IgD-negative memory B cell (primary cell): ENCODE results near the gene STARD13. TPM values are rescaled to one million over a fixed set of nuclear protein-coding genes. Genes with fewer than 3 reads are reported as not detected.
A peak's percentile ranks its signal among the peaks of the same experiment; 100 is the strongest.

Experiments used
- H3K27ac Mint-ChIP-seq, 3 donors: one replicate each; pipeline ENCODE4 v1.8.0; 2020 to 2022; ENCODE audit warnings: mild to moderate bottlenecking in 3 of 3, mixed read lengths in 3 of 3, moderate library complexity in 1 of 3
- H3K27me3 Mint-ChIP-seq: one replicate; pipeline ENCODE4 v1.8.0; 2021; ENCODE audit warnings: mixed read lengths
- H3K36me3 Mint-ChIP-seq: one replicate; pipeline ENCODE4 v1.8.0; 2020; ENCODE audit warnings: mild to moderate bottlenecking, mixed read lengths
- H3K4me1 Mint-ChIP-seq, 3 donors: one replicate each; pipeline ENCODE4 v1.8.0; 2020 to 2022; ENCODE audit warnings: mixed read lengths in 3 of 3, mild to moderate bottlenecking in 1 of 3
- H3K4me3 Mint-ChIP-seq, 4 donors: one replicate each; pipeline ENCODE4 v1.8.0; 2020 to 2022; ENCODE audit warnings: mild to moderate bottlenecking in 4 of 4, mixed read lengths in 4 of 4, moderate library complexity in 3 of 4
- H3K9me3 Mint-ChIP-seq, 3 donors: one replicate each; pipeline ENCODE4 v1.8.0; 2020 to 2021; ENCODE audit warnings: mixed read lengths in 3 of 3, mild to moderate bottlenecking in 1 of 3
- polyA plus RNA-seq: library from polyadenylated mRNA; unstranded; fragments of 300-500 nt; fragmentation: Illumina TruSeq; gene quantifications from one replicate; pipeline ENCODE4 v1.2.3, GENCODE V29; 2021

STARD13 gene
- polyA plus RNA-seq, 1 donor from 2014 or later: not detected

GRCh38 chr13:33109801-33110200 lies 175.8 kb downstream of the STARD13 start:
- H3K9me3 Mint-ChIP-seq: no peaks in the 10 kb centered on the region
- peaks cover 25% of the 10 kb centered on the region for H3K27me3 Mint-ChIP-seq
- H3K36me3 Mint-ChIP-seq: no peaks in the 10 kb centered on the region
- peaks cover 25 to 45% (median 31%) of the 10 kb centered on the region in 3 donors for H3K4me1 Mint-ChIP-seq
- no peak overlapping the region for H3K27ac Mint-ChIP-seq
- H3K4me3 Mint-ChIP-seq: peak overlapping the region; percentile 14 to 94 (median 72)

DNA sequence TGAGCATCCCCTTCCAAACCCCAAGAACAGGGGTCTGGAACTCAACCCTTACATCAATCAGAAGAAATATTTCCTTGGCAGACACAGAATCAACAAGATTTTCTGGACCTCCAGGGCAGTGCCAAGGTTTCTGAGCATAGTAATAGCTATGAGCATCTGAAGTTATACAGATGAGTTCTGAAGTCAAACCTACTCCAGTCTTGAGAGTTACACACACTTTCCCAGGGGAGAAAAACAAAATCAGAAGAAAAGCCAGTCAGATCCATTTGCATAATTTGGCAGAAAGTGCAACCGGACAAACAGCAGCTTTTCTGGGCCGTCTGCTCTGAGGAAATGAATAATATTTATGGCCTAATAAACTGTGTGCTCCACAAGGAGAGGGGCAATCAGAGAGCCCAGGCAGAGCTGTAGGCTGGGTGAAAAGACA lies 176.3 kb downstream of the STARD13 start:
- H3K4me1 Mint-ChIP-seq: peaks cover 25 to 45% (median 31%) of the 10 kb centered on the region in 3 donors
- peaks cover 26% of the 10 kb centered on the region for H3K27me3 Mint-ChIP-seq
- H3K4me3 Mint-ChIP-seq: peak overlapping the region in 3 of 4 donors; percentile 50 to 94 (median 77)
- H3K9me3 Mint-ChIP-seq: no peaks in the 10 kb centered on the region
- H3K27ac Mint-ChIP-seq: no peak overlapping the region
- no peaks in the 10 kb centered on the region for H3K36me3 Mint-ChIP-seq

DNA sequence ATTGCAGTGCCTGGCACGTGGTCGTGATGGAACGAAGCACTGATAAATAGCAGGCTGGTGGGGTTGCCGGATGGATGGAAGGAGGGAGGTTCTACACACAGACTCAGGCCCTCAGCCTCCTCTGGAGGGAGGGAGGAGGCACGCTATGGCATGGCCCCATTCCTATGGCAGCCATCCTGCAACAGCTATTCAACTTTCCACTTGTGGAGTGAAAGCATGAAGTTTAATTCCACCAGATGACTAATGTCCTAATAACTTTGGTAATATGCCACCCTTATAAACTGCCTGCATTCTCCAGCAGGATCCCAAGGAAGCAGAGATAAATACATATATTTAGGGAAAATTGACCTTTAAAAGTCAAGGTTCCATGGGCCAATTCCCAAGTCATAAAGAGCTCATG lies 176.9 kb downstream of the STARD13 start:
- Mint-ChIP-seq H3K36me3 (no peaks in the 10 kb centered on the region), H3K27me3 (peaks cover 26% of the 10 kb centered on the region), H3K27ac (no peak overlapping the region), H3K4me1 (peaks cover 25 to 45% (median 31%) of the 10 kb centered on the region in 3 donors), H3K9me3 (no peaks in the 10 kb centered on the region), H3K4me3 (no peak overlapping the region)

GRCh38 chr13:33107361-33107760 lies 178.2 kb downstream of the STARD13 start:
- Mint-ChIP-seq H3K36me3 (no peaks in the 10 kb centered on the region), H3K4me1 (peaks cover 24 to 43% (median 30%) of the 10 kb centered on the region in 3 donors), H3K27me3 (peaks cover 21% of the 10 kb centered on the region), H3K4me3 (peak overlapping the region in 1 of 4 donors; percentile 53), H3K27ac (no peak overlapping the region), H3K9me3 (no peaks in the 10 kb centered on the region)

GRCh38 chr13:33106656-33107360 lies 178.7 kb downstream of the STARD13 start:
- peak overlapping the region in 1 of 4 donors; percentile 53 for H3K4me3 Mint-ChIP-seq
- H3K9me3 Mint-ChIP-seq: no peaks in the 10 kb centered on the region
- H3K27me3 Mint-ChIP-seq: peaks cover 20% of the 10 kb centered on the region
- no peak overlapping the region for H3K27ac Mint-ChIP-seq
- no peaks in the 10 kb centered on the region for H3K36me3 Mint-ChIP-seq
- peaks cover 22 to 42% (median 24%) of the 10 kb centered on the region in 3 donors for H3K4me1 Mint-ChIP-seq

- H3K36me3 Mint-ChIP-seq: no peaks in the 10 kb centered on the region
- peaks cover 0 to 2% (median 0%) of the 10 kb centered on the region in 3 donors for H3K9me3 Mint-ChIP-seq
- peak overlapping the region in 2 of 4 donors; percentile 18 to 86 for H3K4me3 Mint-ChIP-seq
- H3K27ac Mint-ChIP-seq: no peak overlapping the region
- H3K27me3 Mint-ChIP-seq: peaks cover 20% of the 10 kb centered on the region
- H3K4me1 Mint-ChIP-seq: peaks cover 9 to 30% (median 11%) of the 10 kb centered on the region in 3 donors
Measured at GRCh38 chr13:33105387-33106005, 180.1 kb downstream of the STARD13 start.

- Mint-ChIP-seq H3K4me3 (no peak overlapping the region), H3K27ac (no peak overlapping the region), H3K4me1 (peaks cover 0 to 14% (median 5%) of the 10 kb centered on the region in 3 donors), H3K27me3 (peaks cover 9% of the 10 kb centered on the region), H3K36me3 (peaks cover 3% of the 10 kb centered on the region), H3K9me3 (peaks cover 2% of the 10 kb centered on the region in 3 donors)
Measured at GRCh38 chr13:33103457-33103856, 182.1 kb downstream of the STARD13 start.

- H3K9me3 Mint-ChIP-seq: peaks cover 2 to 14% (median 8%) of the 10 kb centered on the region in 3 donors
- no peak overlapping the region for H3K27ac Mint-ChIP-seq
Measured at GRCh38 chr13:33101835-33102234, 183.7 kb downstream of the STARD13 start.

GRCh38 chr13:33100886-33101285 lies 184.7 kb downstream of the STARD13 start:
- H3K4me3 Mint-ChIP-seq: no peak overlapping the region
- H3K27me3 Mint-ChIP-seq: peaks cover 5% of the 10 kb centered on the region
- peaks cover 0 to 7% (median 5%) of the 10 kb centered on the region in 3 donors for H3K4me1 Mint-ChIP-seq
- H3K9me3 Mint-ChIP-seq: peaks cover 2 to 14% (median 8%) of the 10 kb centered on the region in 3 donors
- H3K36me3 Mint-ChIP-seq: peaks cover 3% of the 10 kb centered on the region
- H3K27ac Mint-ChIP-seq: no peak overlapping the region

More at GRCh38 chr13:33101835-33102234, 183.7 kb downstream of the STARD13 start:
- Mint-ChIP-seq H3K4me1 (peaks cover 0 to 8% (median 5%) of the 10 kb centered on the region in 3 donors), H3K27me3 (peaks cover 5% of the 10 kb centered on the region), H3K4me3 (no peak overlapping the region), H3K36me3 (peaks cover 3% of the 10 kb centered on the region)

DNA sequence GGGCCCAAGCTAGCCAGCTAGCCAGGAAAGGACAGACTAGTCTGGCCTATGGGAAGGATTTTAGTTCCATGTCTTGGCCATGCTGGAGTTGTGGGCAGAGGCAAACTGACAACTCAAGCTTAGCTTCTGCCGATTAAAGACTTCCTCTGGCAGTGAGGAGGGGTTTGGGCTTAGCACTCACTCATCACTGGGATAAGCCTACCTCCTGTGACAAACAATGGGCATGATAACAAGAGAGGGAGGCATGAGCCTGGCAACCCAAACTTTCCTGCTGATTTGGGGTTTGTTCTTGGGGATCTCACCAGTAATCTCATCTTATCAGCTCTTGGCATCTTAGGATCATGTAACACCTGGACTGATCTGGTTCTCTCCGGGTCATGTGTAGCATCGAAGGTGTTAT lies 185.7 kb downstream of the STARD13 start:
- H3K4me1 Mint-ChIP-seq: peaks cover 0 to 2% (median 0%) of the 10 kb centered on the region in 3 donors
- H3K36me3 Mint-ChIP-seq: peaks cover 3% of the 10 kb centered on the region
- H3K27me3 Mint-ChIP-seq: peaks cover 3% of the 10 kb centered on the region
- no peak overlapping the region for H3K4me3 Mint-ChIP-seq
- peaks cover 2 to 14% (median 8%) of the 10 kb centered on the region in 3 donors for H3K9me3 Mint-ChIP-seq
- no peak overlapping the region for H3K27ac Mint-ChIP-seq

DNA sequence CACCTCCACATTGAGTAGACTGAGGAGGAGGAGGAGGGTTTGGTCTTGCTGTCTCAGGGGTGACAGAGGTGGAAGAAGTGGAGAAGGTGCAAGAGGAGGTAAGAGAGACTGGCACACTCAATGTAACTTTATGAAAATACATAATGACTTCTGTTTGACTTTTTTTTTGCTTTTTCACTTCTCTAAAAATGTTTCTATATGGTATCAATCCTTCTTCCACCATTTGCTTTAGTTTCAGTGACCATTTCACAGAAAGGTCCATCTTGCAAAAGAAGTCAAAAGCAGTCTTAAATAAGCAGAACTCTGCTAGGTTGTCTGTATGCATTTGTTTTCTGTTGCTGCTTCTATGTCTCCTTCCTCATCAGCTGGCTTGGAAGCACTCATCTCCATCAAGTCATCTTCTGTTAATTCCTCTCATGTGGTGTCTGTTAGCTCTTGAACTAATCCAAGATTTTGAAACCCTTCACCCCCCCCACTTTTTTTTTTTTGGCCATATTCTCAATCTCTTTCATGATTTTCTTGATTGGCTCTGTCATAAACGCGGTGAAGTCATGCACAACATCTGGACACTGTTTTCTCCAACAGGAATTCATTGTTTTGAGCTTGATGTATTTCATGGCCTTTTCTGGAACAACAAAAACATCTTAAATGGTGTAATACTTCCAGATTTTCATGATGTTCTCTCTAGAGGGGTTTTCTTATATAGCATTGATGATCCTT lies 188.5 kb downstream of the STARD13 start:
- H3K4me3 Mint-ChIP-seq: no peak overlapping the region
- H3K36me3 Mint-ChIP-seq: peaks cover 3% of the 10 kb centered on the region
- H3K27ac Mint-ChIP-seq: no peak overlapping the region
- peaks cover 0 to 2% (median 0%) of the 10 kb centered on the region in 3 donors for H3K4me1 Mint-ChIP-seq
- no peaks in the 10 kb centered on the region for H3K27me3 Mint-ChIP-seq
- peaks cover 2 to 14% (median 8%) of the 10 kb centered on the region in 3 donors for H3K9me3 Mint-ChIP-seq

- Mint-ChIP-seq H3K27ac (no peak overlapping the region), H3K27me3 (peaks cover 1% of the 10 kb centered on the region), H3K36me3 (no peaks in the 10 kb centered on the region), H3K4me1 (peaks cover 0 to 2% (median 0%) of the 10 kb centered on the region in 3 donors), H3K9me3 (peaks cover 0 to 2% (median 0%) of the 10 kb centered on the region in 3 donors), H3K4me3 (no peak overlapping the region)
Measured at GRCh38 chr13:33092073-33092987, 193.2 kb downstream of the STARD13 start.

GRCh38 chr13:33091415-33091774 lies 194.2 kb downstream of the STARD13 start:
- peaks cover 2% of the 10 kb centered on the region for H3K27me3 Mint-ChIP-seq
- no peaks in the 10 kb centered on the region for H3K9me3 Mint-ChIP-seq
- no peak overlapping the region for H3K4me3 Mint-ChIP-seq
- H3K4me1 Mint-ChIP-seq: no peaks in the 10 kb centered on the region
- H3K36me3 Mint-ChIP-seq: no peaks in the 10 kb centered on the region
- no peak overlapping the region for H3K27ac Mint-ChIP-seq

DNA sequence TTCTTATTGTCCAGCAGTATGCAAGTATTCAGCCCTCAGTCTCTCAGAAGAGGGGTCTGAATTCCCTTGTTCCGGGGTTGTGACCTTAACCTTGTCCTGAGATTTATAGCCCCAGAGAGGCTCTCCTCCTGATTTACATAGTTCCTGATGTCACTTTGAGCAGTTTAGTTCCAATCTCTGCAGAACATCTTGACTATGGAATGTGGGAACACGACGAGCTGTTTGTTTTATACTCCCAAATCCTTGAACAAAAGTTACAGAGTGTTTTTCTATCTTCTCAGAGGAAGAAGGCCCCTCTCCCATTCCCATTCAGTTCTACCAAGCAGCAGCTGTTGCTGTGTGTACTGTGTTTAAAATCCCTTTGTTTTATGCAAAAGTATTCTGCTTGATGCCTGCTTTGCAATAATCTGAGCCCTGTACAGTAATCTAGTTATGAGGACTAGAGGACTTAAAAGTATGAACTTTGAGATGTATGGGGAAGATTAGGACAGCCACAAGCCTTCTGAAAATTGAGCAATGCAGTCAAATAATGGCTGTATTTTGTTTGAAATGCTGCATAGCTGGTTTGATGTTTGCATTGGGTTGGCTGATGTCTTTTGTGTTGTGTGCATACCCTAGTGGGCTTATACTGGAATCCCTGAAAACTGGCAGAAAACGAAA lies 194.7 kb downstream of the STARD13 start:
- Mint-ChIP-seq H3K36me3 (no peaks in the 10 kb centered on the region), H3K27me3 (peaks cover 7% of the 10 kb centered on the region), H3K4me1 (no peaks in the 10 kb centered on the region), H3K4me3 (no peak overlapping the region), H3K9me3 (no peaks in the 10 kb centered on the region), H3K27ac (no peak overlapping the region)
